Femur (tissue), 1 donor: ENCODE measurements around the gene SUSD5.
"Not testable (repeated sequence)": the region's sequence is repeated elsewhere in the genome, so short reads cannot be mapped to it uniquely, and the experiment has no call there.

ENCODE experiments used
- DNase-seq: peaks from one replicate; pipeline ENCODE4 v3.0.0-alpha.2; 2017

The SUSD5 gene

DNA sequence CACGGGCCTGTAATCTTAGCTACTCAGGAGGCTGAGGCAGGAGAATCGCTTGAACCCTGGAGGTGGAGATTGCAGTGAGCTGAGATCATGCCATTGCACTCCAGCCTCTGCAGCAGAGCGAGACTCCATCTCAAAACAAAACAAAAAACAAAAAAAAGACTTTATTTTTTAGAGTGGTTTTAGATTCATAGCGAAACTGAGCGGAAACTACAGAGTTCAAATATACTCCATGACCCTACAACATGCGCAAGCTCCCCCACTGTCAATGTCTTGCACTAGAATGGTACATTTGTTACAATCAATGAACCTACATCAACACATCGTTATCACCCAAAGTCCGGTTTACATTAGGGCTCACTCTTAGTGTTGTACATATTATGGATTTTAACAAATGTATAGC lies 107.0 kb downstream of the SUSD5 start:
- DNase-seq = no peak

DNA sequence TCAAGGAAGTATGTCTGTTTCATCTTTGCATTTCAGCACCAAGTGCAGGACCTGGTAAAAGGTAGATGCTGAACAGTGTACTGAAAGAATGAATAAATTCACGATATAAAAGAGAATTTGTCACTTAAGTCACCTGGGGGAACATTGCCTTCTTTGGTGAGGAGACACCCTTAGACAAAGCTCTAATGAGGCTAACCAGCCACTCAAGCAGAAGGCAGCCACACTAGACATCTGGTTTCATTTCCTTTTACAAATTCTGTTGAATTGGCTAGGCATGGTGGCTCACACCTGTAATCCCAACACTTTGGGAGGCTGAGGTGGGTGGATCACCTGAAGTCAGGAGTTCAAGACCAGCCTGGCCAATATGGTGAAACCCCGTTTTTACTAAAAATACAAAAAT lies 111.8 kb downstream of the SUSD5 start:
- DNase-seq = not testable (repeated sequence)

DNA sequence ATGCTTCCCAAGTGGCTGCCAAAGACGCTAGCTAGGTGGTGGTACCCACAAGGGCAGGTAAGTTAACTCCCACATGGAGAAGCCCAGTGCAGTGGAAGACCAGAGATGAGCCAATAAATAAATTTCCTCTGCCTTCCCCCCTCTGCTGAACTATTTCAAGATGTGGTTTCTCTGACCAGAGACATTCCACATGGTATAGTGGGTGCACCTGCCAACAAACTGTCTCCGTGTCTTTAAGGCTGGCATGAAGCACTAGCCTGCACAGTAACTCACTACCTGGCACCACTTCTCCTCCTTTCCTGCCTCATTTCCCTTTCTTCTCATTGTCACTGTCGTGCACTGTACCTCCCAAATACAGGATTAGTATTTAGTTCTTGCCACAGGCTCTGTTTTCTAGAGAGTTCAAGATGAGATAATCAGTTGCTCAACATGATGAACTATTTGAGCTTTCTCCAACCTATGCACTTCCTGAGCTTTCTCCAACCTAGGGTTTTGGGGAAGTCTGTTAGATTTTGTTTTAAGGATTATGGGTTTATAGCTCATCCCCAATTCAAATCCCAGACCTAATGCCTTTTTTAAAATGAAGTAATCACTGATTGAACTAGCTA lies 113.2 kb downstream of the SUSD5 start:
- no peak for DNase-seq

DNA sequence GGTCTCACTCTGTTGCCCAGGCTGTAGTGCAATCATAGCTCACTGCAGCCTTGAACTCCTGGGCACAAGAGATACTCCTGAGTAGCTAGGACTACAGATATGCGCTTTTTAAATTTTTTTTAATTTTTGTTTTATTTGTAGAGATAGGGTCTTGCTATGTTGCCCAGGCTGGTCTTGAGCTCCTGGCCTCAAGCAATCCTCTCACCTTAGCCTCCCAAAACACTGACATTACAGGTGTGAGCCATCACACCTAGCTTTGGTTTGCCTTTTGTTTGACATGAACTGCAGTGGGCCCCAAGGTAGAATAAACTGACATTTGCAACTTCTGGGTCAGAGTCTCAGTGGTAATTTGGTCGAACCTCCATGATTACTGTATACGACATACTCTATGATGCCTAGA lies 113.8 kb downstream of the SUSD5 start:
- no peak for DNase-seq

DNA sequence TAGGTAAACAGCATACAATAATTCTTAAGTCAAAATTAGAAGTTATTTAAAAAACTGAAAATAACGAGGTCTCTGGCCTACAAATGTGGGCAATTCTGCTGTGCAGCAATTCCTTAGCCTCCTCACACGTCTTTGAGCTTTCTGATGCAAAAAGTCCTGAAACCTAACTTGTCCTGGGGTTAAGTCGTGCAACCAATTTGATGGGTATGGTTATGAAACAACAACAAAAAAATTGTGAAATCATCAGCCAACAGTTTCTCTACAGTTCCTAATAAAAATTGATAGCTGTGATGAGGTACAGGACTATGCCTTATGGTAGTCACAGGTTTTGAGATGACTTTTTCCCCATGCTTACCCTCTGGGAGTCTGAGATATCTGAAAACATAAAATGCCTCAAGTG lies 115.1 kb downstream of the SUSD5 start:
- DNase-seq = no peak

DNA sequence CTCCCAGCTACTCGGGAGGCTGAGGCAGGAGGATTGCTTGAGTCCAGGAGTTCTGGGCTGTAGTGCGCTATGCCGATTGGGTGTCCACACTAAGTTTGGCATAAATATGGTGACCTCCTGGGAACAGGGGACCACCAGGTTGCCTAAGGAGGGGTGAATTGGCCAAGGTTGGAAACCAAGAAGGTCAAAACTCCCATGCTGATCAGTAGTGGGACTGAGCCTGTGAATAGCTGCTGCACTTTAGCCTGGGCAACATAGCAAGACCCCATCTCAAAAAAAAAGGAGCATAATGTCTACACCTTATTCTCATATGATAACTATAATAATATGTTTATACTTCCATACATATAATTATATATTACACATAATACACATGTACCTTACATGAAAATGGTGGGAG lies 115.6 kb downstream of the SUSD5 start:
- DNase-seq = no peak

DNA sequence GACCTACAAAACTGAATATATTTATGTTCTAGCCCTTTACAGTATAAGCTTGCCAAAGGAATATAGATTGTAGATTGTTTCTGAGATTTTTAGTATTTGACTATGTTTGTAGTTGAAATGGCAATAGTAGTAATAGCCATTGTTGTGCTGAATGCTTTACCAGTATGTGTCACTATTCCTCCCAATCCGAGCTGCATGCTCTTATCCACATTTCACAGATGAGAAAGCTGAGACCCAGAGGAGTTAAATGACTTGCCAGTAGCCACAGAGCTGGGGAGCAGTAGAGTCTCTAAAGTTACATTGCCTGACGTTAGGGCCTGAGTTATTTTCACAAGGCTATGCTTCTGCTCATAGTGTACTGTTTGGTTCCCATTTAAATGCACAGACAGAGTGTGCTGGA lies 118.4 kb downstream of the SUSD5 start:
- DNase-seq = no peak
